GM18519 (cell line): Measurements from ENCODE around the gene HSD17B8.

Experiments used
- ATAC-seq: cut with Tn5 transposase; IDR thresholded peaks from one replicate; pipeline ENCODE4 v1.9.1; 2021; ENCODE audit warnings: mild to moderate bottlenecking, moderate library complexity; ENCODE audit not compliant: unreplicated experiment, low FRiP score

The HSD17B8 gene

DNA sequence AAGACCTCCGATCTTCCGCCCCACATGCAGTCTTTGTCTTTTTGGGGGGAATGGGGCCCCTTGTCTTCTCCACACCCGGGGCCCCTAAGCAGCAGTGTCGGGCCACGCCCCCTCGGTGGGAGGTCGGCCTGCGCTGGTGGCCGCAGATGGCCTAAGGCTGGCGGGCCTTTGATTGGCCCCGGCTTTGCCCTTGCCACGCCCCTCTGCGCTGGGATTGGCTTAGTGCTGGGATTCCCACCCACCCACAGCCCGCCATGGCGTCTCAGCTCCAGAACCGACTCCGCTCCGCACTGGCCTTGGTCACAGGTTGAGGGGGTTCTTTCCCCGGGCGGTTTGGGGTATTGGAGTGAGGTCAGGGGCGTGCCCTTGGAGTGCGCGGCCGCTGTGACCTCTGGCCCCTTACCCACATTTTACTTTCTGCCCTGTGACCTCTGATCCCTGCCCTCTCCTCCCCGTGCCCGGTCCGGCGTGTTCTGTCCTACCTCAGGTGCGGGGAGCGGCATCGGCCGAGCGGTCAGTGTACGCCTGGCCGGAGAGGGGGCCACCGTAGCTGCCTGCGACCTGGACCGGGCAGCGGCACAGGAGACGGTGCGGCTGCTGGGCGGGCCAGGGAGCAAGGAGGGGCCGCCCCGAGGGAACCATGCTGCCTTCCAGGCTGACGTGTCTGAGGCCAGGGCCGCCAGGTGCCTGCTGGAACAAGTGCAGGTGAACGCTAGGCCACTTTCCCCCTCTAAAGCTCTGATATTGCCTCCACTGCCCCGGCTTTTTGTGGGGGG is at the start of gene HSD17B8:
TSS of gene HSD17B8 (plus strand) at position 241 of the 776 bp plus-strand sequence. CDS start at position 255, 14 bp downstream.
- ATAC-seq, result no peak

DNA sequence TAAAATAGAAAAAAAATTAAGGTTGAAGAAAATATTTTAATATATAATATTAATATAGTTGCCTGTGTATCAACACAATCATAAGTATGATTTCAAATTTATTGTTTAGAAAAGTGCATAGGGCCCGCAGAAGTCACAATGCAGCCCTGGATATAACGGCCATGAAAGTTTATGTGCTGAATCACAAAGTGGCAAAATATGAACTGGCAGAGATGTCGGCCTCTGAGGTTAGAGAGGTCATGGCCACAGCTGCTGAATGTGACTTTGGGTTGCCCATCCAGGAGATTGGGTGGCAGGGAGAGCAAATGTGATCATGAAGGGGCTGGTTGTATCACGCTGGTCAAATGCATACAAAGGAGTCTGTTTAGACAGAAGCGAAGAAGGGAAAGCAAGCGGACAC is 47.9 kb upstream of the HSD17B8 start:
- ATAC-seq, result no peak

DNA sequence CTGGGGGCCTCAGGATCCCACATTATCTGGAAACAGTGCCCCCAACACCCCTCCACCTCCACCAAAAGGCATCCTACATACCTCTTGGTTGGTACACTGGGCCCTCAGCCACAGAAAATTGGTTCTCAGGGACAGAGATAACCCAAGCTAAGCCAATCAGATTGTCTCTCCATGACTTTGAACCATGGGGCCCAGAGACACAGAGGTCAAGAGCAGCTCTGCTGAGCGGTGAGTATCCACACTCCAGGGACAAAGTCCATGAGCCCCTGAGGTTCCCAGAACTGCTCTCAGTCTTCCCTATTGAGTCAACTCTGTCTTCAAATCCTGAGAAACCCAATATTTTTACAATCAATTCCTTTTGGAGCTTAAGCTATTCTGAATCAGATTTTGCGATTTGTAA is 47.5 kb upstream of the HSD17B8 start:
- ATAC-seq, result no peak

DNA sequence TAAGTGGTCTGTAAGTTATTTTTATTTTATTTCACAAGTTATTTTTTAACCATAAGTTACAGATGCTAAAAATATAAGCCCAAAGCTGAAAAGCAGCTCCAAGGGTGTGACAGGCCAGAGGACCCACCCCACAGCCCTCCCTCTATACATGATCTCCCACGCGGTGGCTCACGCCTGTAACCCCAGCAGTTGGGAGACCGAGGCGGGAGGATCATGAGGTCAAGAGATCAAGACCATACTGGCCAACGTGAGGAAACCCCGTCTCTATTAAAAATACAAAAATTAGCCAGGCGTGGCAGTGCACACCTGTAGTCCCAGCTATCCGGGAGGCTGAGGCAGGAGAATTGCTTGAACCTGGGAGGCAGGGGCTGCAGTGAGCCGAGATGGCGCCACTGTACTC is 44.4 kb upstream of the HSD17B8 start:
- ATAC-seq, result no peak

DNA sequence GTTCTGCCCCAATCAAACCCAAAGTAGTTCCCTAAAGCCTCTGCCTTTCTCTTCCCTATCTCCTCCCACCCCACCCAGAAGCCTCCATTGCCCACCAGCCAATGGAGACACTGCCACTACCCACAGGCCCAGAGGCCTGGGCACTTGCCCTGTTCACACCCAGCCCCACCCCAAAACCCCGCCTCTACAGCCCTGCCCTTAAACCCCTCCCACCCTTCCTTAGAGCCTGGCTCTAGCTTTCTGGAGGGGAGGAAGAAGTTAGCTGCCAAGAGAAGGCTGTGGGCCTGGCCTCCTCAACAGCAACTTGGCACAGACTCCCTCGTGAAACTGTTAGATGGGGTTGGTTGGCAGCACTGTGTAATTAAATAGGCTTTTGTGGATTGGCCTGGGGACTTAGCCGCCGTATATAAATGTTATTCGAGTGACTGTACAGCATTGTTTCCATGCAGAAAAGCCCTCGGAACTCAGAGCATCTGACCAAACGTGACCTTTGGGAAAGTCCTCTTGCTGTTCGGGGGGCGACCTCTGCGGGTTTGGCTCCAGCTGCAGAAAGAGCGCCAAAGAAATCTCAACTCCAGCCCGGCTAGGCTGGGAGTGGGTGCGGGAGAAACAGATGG is 43.6 kb upstream of the HSD17B8 start:
- ATAC-seq, result no peak

DNA sequence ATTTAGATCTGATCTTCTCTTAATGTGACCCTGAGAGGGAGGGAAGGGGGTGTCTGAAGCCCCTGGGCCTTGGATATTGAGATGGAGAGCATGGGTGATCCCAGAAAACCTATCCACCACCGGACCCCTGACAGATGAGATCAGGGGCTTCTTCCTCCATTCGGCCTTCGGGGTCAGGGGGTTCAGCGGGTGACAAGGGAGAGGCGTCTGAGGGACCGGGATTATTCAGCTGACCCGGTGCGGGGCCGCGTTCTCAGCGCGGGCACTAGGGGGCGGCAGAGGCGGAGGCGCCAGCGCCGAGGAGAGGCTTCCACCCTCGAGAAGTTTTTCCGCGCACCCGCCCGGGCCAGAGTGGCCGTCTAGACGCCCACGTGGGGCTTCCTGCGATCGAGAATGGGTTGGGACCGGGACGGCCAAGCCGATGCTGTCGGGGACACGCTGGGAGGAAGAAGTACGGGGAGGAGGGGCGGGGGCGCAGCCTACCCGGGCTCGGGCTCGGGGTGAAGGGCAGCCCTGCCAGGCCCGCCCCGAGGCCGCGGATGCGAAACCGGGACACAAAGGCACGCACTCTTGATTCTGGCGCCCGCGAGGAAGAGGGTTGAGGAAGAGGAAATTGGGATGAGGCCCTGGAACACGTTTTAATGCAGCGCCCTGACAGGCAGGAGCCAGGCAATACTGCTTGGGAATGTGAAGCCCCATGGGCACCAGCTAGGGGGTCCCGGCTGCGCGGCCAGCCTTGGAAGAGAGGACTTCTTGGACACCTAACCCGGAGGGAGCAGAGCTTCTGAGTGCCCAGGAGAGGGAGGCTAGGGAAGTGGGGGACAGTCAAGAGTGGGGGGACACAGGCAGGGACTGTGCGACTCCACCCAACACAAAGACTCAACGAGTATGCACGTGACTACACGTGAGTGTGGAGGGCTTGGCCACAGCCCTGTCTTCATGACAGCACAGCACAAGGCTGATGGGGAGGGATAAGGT is 42.8 kb upstream of the HSD17B8 start:
- ATAC-seq, result no peak

DNA sequence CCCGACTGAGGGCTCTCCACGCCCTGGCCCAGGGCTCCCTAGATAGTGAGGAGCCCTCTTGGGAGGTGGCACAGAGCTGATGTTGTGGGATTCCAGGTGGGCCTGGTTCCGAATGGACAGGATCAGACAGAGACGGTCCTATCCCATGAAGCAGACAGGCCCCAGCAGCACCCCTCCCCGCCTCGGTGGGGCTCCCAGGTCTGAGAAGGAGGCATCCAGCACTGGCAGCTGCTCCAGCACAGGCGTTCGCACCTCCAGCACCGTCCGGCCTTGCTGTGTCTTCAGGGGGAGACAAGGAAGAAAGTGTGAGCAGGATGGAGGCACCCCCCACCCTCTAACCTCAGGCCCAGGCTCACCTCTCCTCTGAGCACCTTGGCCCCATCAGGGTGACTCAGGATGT is 40.9 kb upstream of the HSD17B8 start:
- ATAC-seq, result no peak

DNA sequence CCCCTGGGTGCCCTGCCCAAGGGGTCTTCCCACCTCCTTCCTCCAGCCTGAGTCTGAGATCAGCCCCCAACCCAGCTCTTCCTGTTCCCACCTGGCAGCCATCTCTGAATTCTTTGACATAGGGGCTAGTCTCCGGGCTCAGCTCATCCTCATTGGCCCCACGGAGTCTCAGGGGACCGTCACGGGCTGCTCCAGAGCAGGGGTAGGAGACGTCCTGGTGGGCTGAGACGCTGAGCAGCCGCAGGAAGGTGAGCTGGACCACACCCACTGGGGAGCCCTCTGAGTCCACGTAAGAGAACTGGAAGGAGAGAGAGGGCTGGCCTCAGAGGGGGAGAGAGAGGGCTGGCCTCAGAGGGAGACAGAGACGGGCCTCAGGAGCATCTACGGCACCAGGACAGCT is 40.3 kb upstream of the HSD17B8 start:
- no peak for ATAC-seq

DNA sequence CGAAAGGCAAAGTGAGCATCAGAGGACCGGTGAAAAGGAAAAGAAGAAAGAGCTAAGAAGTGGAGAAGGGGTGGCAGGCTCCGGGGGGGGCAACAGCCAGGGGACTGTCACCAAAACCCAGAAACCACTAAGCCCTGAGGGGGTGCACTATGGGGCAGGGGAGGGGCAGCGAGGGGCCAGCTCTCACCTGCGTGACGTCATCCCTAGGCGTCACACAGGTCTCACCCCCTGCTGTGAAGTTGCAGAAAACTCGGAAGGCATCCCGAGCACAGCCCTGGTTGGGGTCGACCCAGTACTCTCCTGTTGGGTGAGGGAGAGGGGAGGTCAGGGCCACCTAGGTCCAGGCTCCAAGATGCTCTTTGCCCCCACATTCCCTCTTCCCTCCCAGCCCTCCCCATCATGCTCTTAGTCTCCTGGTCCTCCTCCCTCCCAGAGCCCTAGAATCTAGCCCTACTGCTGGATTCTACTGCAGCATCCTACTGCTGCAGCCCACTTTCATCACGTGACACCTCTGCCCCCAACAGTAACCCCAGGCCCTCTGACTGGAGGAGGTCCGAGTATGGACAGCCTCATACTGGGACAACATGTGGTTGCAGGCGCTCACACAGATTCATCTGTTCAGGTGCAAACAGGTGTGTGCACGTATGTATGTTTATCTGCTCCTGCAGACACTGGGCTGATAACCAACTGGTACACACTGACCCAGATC is 39.6 kb upstream of the HSD17B8 start:
- no peak for ATAC-seq

DNA sequence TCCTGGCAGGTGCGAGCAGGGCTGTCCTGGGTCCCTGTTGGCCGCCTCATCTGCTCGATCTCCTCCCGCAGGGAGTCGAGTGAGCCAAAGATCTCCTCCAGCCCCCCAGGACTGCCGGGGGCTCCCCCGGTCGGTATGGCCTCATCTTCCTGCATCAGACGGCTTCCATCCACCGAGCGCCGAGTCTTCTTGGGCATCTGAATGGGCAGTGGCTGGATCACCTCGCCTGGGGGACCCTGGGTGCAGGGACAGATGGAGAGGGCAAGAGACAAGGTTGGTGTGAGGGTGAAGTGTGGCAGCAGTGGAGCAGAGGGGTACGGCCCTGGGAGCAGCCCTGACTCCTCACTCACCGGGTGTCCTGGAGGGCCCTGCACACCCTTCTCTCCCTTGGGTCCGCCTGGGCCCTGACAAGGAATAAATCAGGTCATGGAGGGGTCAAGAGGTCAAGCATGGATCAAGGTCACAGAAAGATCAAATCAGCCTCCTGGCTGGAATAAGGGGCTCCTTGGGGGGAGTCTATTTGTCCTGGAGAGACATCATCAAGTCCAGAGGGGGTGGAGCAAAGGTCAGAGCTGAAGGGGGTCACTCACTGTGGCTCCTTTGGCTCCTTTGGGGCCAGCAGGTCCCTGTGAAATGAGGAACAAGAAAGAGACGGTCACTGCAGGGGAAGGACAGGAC is 38.7 kb upstream of the HSD17B8 start:
- no peak for ATAC-seq

DNA sequence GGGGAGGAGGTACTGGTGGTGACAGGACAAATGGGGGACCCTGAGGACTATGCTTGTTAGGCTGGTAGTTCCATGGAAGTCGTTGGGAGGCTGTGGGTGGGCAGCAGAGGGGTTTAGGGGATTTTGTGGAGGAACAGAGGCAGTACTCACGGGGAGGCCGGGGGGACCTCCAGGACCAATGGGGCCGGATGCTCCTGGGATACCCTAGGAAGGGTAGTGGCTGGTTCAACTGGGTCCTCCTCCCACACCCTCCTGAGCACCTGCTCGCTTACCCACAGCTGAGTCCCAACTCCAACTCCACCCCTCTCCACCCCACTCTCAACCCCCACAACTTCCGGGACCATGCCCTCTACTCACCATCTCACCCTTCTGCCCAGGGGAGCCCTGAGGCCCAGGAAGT is 38.1 kb upstream of the HSD17B8 start:
- no peak for ATAC-seq

DNA sequence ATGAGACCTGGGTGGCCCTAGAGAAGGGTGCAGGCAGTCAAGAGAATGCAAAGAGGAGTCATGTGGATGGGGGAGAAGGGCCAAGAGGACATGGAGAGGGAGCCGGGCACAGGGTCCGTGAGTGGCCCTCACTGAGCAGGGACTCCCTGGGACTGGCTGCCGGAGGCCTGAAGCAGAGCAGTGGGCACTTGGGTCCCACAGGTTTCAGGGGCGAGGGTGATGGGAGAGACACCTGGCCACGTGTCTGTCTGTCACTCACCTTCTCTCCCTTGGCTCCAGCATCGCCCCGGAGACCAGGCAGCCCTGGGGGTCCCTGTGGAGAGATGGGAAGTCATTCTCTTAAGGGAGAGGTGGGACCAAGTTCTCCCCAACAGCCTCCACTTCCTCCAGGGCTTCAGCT is 37.6 kb upstream of the HSD17B8 start:
- ATAC-seq, result no peak

DNA sequence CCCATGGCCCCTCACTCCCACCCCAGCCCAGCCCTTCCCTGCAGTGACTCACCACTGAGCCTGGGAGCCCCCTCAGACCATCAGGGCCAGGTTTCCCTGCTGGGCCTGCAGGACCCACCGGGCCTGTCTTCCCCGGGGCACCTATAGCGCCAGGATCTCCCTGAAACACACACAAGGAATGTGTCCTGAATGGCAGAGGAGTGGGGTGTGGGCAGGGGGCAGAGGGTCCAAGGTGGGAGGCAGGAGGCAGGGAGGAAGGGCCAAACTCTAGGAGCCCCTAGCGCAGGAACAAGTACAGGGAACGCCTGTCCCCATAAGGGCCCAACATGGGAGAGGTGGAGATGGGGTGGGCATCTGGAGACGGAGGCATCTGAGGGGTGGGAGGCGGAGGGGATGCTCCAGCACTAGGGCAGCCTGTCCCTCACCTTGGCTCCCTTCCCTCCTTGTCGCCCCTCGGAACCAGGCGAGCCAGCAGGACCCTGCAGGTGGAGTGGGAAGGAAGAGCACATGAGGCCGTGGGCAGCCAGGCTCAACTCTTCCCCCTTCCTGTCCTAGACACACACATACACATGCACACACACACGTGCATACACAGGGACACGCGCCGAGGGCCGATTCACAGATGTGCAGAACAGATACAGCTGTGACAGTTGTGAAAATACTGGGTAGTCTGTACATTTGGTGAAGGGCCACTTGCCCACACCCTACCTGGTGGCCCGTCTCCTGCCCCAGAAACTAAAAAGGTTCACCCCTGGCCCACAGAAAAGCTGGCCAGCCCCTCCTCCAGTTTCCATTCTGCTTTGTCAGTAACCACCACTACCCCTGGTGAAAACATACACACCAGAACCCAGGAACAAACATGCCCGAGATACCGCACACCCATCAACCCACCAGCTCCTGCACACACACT is 36.8 kb upstream of the HSD17B8 start:
- ATAC-seq, result no peak

DNA sequence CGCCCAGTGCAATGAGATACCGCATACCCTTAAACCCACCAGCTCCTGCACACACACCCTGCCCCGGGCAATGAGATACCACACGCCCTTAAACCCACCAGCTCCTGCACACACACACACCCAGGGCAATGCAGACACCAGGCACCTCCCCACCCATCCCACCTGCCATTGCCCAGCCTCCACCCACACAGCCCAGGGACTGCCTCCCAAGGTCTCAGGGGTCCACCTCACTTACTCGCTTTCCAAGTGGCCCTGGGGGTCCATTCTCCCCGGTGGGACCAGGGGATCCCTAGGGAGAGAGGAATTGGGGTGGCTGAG is 36.2 kb upstream of the HSD17B8 start:
- ATAC-seq, result no peak

DNA sequence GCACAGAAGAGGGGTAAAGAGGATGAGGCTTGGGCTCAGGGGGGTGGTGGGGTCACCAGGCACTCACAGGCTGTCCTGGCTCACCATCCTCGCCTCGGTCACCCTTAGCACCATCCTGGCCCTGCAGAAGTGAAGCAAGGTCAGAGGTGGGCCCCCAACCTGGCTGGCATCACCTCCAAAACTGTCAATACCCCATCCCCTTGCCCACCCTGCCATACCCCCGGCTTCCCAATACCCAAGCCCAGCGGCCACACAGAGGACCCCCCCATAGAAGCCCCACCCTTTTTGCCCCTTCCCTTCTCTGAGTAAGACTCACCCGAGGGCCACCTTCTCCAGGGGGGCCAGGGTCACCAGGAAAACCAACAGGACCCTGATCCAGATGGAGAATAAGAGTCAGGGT is 35.8 kb upstream of the HSD17B8 start:
- ATAC-seq, result no peak

DNA sequence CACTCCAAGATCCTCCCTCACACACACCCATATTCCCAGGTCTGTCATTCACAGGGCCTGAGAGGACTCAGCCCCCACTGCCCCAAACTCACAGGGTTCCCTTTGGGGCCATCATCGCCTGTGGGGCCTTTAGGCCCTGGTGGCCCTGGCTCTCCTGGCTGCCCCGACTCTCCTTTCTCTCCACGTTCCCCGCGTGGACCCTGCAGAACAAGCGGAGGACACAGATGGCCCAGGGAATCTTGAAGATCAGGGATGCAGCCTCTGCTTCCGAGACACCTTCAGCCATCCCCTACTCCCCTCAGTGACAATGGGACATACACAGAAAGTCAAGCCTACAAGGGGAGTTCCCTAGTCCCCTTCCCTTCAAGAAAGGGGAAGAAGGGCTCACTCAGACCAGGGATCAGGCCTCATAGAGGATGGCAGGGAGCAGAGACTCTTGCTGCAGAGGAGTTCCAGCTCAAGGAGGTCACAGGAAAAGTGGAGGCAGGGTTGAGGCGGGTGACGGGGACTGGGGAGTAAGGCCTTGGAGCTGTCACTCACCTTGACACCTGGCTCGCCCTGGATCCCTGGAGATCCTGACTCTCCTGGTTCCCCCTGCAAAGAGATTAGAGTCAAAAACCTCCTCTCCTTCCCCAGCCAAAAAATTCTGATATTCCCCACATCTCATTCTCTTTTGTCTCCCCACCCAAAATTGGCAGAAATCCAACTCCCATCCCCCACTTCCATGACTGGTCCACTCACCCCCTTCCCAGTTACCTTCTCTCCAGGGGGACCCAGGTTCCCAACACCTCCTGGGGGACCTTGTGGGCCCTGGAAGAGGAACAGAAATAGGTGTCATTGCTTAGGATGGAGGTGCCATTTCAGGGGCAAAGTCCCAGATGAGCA is 34.9 kb upstream of the HSD17B8 start:
- no peak for ATAC-seq

DNA sequence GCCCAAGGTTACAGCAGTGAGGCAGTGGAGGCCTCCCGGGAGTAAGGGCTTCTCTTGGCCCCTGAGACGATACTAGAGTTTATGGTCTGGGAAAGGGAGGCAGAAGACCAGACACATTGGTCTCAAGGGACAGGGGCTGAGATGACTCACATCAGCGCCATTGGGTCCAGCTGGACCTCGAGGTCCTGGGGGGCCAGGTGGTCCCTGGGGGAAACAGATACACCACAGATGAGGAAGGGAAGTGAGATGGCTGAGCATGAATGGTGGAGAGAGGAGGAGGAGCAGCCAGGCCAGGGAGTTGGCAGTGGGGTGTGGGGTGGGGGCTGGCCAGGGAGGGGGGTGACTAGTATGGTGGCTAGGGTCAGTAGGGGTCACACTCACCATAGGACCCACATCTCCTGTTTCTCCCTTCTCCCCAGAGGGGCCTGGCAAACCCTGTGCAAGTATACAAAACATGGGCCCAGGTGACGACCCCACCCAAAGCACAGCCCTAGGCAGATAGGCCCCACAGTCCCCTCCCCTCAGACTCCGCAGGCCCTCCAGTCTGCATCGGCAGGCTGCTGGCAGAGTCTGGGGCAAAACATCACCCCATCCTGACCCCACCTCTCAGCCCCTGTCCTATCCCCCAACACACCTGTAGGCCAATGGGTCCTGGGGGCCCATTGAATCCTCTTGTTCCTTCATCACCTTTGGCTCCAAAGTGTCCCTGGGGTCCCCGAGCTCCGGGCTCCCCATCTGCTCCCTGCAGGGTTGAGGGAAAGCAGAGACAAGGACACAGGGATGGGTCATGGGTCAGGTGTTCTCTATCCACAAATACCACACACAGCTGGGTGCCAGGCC is 34.1 kb upstream of the HSD17B8 start:
- no peak for ATAC-seq
